GM13977 (cell line): ENCODE data around the gene MS4A4E.

ENCODE experiments used
- DNase-seq: peaks from one replicate; pipeline ENCODE4 v3.0.0; 2012; ENCODE audit warnings: low spot score
- in situ Hi-C: fragments of 300-500 bp; cut with MboI; formaldehyde crosslinking; loops from one replicate; pipeline ENCODE4 v1.12.0; 2022; ENCODE audit warnings: low sequenced_read_pairs, low pct_unique_long_range_greater_than_20kb, mixed read lengths, inconsistent platforms; ENCODE audit not compliant: unreplicated experiment
- TF ChIP-seq, protein P1 (sequence below): IDR thresholded peaks from 2 replicates; pipeline ENCODE4 v1.5.1; 2012; ENCODE audit warnings: mild to moderate bottlenecking, control low read depth; ENCODE audit not compliant: insufficient read depth; ENCODE audit errors: extremely low read depth, missing control alignments

Gene MS4A4E

DNA sequence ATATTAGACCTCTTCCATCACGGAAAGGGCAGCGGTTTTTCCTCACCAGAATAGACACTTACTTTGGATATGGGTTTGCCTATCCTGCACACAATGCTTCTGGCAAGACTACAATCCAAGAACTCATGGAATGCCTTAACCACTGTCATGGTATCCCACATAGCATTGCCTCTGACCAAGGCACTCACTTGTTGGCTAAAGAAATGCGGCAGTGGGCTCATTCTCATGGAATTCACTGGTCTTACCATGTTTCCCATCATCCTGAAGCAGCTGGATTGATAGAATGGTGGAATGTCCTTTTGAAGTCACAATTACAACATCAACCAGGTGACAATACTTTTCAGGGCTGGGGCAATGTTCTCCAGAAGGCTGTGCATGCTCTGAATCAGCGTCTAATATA lies 20.8 kb downstream of the MS4A4E start:
- TF ChIP-seq, protein P1, sequence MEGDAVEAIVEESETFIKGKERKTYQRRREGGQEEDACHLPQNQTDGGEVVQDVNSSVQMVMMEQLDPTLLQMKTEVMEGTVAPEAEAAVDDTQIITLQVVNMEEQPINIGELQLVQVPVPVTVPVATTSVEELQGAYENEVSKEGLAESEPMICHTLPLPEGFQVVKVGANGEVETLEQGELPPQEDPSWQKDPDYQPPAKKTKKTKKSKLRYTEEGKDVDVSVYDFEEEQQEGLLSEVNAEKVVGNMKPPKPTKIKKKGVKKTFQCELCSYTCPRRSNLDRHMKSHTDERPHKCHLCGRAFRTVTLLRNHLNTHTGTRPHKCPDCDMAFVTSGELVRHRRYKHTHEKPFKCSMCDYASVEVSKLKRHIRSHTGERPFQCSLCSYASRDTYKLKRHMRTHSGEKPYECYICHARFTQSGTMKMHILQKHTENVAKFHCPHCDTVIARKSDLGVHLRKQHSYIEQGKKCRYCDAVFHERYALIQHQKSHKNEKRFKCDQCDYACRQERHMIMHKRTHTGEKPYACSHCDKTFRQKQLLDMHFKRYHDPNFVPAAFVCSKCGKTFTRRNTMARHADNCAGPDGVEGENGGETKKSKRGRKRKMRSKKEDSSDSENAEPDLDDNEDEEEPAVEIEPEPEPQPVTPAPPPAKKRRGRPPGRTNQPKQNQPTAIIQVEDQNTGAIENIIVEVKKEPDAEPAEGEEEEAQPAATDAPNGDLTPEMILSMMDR, result no peak
- in situ Hi-C loops, result no loop called here
- no peak for DNase-seq

DNA sequence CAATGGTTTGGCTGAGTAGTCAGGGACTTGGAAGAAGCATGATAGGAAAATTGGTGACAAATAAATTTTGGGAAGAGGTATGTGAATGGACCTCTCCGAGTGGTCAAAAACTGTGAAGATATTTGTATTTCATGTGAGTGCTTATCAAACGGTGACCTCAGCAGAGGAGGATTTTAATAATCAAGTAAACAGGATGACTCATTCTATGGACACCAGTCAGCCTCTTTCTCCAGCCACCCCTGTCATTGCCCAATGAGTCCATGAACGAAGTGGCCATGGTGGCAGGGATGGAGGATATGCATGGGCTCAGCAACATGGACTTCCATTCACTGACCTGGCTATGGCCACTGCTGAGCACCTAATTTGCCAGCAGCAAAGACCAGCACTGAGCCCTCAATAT lies 21.2 kb downstream of the MS4A4E start:
- DNase-seq, result no peak
- in situ Hi-C loops, result no loop called here
- TF ChIP-seq, protein P1, result no peak

DNA sequence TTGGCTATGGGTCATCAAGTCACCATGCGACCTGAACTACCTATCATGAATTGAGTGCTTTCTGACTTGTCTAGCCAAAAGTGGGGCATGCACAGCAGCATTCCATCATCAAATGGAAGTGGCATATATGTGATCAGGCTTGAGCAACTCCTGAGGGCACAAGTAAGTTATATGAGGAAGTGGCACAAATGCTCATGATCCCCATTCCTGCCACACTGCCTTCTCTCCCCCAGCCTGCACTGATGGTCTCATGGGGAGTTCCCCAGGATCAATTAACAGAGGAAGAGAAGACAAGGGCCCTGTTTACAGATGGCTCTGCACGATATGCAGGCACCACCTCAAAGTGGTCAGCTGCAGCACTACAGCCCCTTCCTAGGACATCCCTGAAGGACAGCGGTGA lies 21.8 kb downstream of the MS4A4E start:
- in situ Hi-C loops, result no loop called here
- TF ChIP-seq, protein P1, result no peak
- DNase-seq, result no peak

DNA sequence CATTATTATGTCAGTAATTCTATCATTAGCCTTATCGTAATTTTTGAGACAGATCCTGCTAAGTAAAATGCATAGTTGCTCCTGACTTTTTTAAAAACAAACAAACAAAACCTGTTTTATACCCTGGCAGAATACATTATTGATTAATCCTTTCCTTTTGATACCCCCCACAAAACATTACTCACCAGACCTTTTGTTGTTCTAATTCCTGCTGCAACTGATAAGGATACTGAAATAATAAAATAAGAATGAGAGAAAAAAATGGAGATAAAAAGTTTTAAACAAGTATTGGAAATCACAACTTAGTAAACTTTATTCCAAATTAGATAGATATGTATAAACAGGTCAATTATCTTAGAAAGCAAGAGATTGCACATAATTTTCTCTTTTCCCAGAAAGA lies 28.6 kb downstream of the MS4A4E start:
- TF ChIP-seq, protein P1, result no peak
- DNase-seq, result no peak
- in situ Hi-C loops, result no loop called here

DNA sequence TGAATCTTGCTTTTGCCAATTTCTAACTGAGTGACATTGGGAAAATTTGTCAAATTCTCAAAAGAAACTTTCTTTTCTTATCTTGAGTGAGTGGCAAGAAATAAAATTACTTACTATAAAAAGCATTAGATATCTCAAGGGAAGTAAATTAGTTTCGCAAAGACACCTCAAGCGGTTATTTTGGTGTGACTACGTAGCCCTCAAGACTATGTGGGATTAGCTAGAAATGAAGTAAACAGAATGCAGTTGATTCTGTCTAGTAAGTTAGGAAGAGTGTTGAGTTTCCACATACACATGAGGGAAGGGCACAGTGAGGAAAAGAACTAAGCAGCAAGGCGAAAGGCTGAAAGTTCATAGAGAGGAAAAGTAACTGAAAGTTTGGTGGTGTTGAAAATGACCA lies 31.7 kb downstream of the MS4A4E start:
- no peak for DNase-seq
- in situ Hi-C loops, result no loop called here
- TF ChIP-seq, protein P1, result no peak

DNA sequence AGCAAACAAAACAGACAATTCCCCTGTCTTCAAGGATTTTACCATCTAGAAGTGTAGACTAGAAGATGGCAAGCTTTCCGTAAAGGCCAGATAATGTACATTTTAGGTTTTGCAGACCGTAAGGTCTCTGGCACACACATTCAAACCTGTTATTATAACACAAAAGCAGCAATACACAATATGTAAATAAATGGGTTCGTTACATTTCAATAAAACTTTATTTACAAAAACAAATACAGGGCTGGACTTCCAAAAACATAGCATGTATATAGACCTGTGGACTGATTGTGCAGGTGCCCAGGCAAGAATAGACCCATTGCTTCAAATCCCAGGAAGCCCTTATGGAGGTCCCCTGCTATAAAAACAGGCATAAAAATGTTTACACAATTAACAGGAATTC lies 33.0 kb downstream of the MS4A4E start:
- DNase-seq, result no peak
- TF ChIP-seq, protein P1, result no peak
- in situ Hi-C loops, result no loop called here

DNA sequence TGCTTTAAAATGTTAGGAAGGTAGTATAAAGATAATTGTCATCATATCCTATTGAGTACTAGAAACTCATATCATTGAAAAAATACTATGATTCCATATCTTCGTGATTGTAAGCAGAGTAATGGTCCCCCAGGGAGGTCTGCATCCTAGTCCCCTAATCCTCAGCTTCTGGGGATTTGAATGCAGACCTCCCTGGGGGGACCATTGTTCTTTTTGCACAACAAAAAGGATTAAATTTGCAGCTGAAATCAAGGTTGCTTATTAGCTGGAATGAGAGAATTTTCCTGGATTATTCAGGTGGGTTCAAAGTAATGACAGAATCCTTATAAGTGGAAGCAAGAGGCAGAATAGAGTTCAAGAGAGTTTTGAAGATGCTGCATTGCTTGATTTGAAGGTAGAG lies 34.0 kb downstream of the MS4A4E start:
- TF ChIP-seq, protein P1, result no peak
- no peak for DNase-seq
- in situ Hi-C loops, result no loop called here
